DMS53 treated with DMSO at 0.1 percent for 48 hours (cell line): Measurements from ENCODE around the gene MAP3K14.
"Not testable (repeated sequence)": the region's sequence is repeated elsewhere in the genome, so short reads cannot be mapped to it uniquely, and the experiment has no call there.

ENCODE experiments used
- DNase-seq: peaks from one replicate; lab custom pipeline; 2025; ENCODE audit not compliant: unreplicated experiment; lab: John Stamatoyannopoulos, UW

Gene MAP3K14

DNA sequence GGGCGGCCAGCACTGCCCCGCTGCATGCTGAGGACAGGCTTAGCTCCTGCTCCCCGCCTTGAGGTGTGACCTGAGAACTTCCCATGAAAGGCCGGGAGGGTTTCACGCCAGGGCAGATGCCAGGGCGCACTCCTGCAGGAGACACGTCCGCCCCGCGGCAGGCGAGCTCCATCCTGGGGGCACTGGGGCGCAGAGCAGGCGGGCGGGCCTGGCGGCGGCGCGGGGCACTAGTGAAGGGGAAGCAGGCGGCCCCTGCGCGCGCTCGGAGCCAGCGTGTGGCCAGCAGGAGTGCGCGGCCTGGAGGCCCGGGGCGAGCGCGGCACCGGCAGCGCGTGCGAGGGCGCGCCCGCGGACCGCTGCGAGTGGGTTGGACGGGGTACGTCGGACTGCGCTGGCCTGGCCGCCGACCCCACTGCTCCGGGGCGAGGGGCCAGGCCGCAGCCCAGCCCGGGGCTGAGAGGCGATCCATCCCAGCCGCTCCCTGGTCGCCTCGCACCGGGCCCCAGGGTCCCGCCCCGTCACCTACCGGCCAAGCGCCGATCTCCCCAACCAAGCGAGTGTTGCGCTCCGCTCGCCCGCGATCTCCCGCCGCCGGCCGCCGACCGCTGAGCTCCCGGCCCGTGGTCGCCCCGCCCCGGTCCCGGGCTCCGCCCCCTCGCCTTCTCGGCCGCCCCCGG is at the start of gene MAP3K14:
MAP3K14 (minus strand) TSS at position 587 of the 677 bp plus-strand sequence. CDS start 26,275 bp downstream, outside the sequence.
- peak; percentile 60 for DNase-seq

DNA sequence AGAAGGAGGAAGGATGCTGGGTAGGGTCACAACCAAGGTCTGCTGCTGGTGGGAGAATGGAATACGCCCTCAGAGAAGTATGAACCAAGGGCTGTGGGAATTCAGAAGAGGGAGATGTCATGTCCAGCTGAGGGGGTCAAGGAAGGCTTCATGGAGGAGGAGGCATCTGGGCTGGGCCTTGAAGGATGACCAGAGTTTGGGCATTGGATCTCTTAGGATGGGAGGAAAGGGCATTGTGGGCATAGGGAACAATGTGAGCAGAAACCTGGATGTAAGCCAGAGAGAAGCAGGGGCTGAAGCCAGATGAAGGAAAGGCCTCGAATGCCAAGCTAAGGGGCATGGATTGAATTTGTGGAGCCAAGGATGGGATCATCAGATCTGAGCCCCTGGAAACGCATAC is 49.2 kb upstream of the MAP3K14 start:
- no peak for DNase-seq

DNA sequence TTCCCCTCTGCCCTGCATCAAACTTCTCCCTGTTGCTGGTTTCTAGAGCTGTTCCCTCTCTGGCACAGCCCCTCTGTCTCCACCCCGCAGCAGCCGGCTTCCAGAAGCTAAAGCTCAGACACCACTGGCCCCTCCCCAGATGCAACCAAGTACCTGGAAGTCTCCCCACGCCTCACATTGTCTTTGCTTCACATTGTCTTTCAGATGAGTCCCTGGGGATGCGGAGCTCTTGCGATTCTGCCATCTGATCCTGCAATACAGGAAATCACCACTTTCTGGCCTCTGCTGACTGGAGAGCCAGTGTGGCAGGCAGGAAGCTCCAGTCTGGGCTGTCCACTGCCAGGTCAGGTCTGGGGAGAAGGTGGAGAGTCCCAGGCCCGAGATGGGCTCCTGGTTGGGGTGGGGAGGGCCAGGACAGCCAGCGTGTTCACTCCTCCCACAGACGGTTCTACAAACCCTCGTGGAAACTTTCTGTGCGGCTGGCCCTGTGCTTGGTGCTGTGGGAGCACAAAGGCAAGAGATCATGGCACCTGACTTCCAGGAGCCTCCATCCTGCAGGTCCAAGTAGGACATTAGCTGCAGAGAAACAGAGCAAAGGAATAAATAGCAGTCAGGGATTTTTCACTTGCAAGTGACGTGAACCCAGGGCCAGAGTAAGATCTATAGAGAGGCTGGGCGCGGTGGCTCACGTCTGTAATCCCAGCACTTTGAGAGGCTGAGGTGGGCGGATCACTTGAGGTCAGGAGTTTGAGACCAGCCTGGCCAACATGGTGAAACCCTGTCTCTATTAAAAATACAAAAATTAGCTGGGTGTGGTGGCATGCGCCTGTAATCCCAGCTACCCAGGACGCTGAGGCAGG is 47.9 kb upstream of the MAP3K14 start:
- DNase-seq, result no peak

- no peak for DNase-seq
Measured at GRCh38 chr17:45363498-45363897, 46.7 kb upstream of the MAP3K14 start.

DNA sequence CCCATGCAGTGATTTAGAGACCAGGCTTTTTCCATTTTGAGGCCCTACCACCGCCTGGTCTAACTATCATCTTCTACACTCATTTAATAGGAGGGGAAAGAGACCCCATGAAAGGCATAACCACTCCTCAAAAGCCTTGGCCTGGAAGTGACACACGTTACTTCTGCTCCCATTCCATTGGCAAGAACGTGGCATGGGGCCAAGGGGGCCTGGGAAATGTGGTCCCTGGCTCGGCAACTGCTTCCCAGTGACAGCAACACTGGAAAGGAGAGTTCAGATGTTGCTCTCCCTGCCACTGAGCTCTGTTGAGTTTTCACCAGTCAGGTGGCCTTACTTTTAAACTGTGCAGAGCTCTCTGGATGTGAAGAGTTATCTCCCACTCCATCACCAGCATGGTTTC is 45.2 kb upstream of the MAP3K14 start:
- no peak for DNase-seq

- DNase-seq, result no peak
Measured at GRCh38 chr17:45361451-45361850, 44.6 kb upstream of the MAP3K14 start.

GRCh38 chr17:45357364-45357997 is 40.7 kb upstream of the MAP3K14 start:
- no peak for DNase-seq

GRCh38 chr17:45355087-45355486 is 38.3 kb upstream of the MAP3K14 start:
- peak; percentile 40 for DNase-seq

GRCh38 chr17:45353043-45353442 is 36.2 kb upstream of the MAP3K14 start:
- no peak for DNase-seq

- no peak for DNase-seq
Measured at GRCh38 chr17:45351831-45352230, 35.0 kb upstream of the MAP3K14 start.

DNA sequence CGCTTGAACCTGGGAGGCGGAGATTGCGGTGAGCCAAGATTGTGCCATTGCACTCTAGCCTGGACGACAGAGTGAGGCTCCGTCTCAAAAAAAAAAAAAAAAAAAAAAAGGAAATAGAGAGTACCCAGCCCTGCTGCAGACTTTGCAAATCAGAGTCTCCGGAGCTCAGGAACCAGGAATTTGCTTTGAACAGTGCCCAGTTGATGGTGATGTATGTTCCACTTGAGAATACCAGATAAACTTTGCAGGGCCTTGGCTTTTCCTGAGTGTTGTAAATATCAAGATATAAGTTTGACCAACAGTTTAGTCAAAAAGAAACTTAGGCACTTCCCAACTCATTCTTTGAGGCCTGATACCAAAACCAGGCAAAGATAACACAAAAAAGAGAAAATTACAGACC is 30.6 kb upstream of the MAP3K14 start:
- no peak for DNase-seq

DNA sequence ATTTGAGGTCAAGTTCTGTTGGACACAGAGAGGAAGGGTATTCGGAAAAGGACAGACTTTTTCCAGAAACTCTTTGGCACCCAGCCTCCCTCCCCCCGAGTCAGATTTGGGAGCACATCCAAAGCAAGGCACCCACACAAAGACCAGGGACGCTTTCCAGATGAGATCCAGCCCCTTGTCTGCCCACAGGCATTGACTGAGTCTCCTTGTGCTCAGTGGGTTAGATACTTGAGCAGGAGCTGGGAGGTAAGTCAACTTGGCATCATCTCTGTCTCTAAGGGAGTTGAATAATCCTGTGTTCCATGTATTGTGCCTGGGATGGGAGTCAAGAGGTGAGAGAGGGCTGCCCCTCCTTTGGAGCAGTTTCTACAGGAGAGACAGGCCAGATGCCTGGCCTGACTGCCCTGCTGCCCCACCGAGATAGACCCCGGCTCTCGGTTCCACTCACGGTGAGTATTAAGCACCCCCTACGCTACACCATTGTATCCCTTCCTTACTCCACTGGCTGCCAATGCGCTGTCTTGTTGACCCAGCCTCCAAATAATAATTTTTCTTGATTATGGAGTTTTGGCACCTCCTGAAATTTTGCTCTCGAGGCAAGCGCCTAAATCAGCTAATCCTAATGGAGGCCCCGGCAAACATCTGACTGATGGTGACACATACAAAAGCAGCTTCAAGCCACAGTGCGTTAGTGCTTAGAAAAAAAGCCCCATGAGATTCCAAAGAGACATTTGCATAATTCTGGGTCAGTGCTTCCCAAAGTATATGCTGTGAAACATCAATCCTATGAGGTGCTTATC is 29.6 kb upstream of the MAP3K14 start:
- no peak for DNase-seq

DNA sequence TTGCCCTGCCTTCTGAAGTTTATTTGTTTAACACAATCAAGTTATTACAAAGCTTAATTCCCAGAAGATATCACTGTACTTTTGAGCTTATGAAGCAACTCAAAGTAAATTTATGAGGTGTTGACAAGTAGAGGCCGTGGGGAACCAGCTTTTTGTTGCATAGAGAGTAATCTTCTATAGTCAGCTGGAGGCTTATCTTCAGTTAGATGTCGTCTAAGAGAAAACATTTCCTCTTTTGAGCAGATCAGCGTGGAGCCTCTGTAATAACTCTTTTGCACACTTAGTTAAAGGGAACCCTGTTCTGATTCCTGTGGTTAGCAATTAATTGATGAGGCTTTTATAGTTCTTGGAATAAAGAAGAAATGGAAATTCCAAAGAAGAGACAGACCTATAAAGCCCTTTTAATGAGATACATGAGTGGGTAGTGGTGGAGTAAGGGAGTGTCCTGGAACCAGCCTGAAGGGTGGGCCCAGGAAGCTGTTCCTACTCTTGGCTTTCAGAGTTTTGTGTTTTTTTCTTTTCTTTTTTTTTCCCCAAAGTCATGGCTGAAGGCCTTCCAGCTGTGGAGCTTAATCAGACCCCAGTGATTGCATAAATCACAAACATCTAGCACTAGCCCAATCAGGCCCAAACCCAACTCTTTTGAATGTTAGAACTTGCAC is 28.9 kb upstream of the MAP3K14 start:
- DNase-seq, result no peak

DNA sequence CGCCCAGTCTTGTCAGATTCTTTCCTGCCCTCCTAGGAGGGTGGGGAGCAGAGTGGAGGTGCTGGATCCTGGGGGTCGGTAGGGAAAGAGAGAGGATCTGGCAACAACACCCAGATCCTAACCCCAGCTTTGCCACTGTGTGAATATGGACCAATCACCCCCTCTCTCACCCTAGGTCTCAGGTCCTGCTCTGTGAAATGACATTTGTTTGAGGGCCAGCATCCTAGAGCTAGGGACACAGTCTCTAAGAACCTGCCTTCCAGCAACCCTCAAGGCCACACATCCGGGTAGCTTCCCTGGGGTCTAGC is 28.4 kb upstream of the MAP3K14 start:
- DNase-seq, result no peak

DNA sequence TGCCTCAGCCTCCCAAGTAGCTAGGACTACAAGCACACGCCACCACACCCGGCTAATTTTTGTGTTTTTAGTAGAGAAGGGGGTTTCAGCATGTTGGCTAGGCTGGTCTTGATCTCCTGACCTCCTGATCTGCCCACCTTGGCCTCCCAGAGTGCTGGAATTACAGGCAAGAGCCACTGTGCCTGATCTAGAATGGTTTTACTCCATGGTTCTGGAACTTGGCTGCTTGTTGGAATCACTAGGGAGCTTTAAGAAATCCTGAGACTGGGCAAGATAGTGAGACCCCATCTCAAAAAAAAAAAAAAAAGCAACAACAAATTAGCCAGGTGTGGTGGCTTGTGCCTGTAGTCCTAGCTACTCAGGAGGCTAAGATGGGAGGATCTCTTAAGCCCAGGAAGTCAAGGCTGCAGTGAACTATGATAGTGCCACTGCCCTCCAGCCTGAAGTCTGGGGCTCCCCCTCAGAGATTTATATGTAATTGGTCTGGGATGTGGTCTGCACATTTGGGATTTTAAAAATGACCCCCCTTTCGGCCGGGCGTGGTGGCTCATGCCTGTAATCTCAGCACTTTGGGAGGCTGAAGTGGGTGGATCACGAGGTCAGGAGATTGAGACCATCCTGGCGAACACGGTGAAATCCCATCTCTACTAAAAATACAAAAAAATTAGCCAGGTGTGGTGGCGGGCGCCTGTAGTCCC is 27.3 kb upstream of the MAP3K14 start:
- not testable (repeated sequence) for DNase-seq

GRCh38 chr17:45342871-45343526 is 26.2 kb upstream of the MAP3K14 start:
- no peak for DNase-seq

DNA sequence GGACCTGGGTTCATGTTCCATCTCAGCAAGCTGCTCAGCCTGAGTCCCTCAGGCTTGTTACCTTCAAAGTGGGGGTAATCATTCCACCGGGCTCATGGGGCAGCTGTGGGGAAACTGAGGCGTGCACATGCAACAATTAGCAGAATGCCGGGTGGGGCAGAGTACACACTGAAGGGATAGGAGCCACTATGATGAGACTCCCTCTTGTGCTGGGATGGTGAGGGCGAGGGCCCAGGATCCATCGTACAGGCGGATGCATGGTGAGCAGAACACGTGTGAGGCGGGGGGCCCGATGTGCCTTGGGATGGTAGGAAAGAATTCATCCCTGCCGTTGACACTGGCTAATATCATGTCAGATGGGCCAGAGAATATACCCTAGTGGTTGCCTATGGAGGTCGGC is 25.5 kb upstream of the MAP3K14 start:
- no peak for DNase-seq

DNA sequence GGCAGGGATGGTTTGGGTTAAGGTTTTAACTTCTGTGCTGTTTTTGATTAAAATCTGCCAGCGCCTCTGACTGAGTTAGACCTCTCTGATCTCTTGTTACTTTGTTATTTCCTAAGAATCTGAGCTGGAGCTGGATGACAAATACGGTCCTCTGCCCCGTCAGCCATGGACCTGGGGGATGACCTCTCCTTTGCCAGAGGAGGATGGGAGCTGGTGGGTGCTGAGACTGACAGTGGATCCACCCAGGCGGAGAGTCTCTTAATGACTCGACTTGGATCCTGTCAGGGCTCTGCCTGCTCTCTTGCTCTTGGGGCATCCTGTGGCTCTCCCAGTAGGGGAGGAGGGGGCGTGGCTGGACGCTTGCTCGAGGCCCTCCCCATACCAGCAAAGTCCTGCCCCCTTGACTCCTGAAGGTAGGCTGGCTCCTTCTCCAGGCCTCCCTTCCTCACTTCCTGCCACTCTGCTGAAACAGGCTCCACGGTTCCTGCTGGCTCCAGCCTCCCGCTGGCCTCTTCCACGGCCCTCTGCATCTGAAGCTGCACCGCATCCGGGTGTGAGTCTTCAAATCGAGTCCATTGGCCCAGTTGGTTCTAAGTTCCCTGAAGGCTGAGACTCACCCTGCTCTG is 24.8 kb upstream of the MAP3K14 start:
- DNase-seq, result peak; percentile 94
